ENCODE results near the gene ADAM17. TPM values are rescaled to one million over a fixed set of nuclear protein-coding genes. Genes with fewer than 3 reads are reported as not detected.

ADAM17 gene
- total RNA-seq, 1 donor from 2014 or later, result 57.7 TPM

DNA sequence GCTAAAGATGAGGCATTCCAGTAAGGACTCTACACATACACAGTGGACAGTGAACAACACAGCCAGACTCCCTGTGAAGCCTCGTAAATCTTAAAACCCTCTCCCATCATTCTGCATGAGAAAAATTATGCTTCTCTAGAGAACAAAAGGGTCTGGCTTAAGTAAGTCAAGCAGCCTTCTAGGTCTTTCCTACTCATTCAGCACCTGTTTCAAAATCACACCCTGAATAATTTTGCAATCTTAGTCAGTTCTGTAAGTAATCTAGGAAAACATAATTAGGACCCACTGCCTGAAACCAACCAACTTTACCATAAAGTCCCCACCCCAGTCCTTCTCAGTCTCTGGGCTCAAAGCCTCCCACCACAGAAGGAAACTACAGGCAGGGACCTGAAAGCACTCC is 61.5 kb downstream of the ADAM17 start:
- intact Hi-C loops (cut with DNase I), result no loop called here

DNA sequence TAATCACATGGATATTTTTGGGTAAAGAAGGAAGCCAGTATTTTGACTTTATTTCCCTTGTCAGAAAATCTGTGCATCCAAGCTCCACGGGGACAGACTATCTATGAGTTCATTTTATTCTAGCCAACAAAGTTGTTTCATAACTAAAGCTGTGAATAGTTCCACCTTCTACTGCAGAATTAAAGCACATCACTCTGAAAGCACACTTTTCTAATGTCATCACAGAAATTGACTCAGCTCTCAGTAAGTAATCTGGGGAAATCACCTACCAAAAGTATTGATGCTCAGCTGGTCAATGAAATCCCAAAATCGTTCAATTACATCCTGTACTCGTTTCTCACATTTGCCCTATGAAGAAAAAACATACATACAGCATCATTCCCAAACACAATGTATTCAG is 62.2 kb downstream of the ADAM17 start:
- intact Hi-C loops (cut with DNase I), result no loop called here
- Histone ChIP-seq H3K4me1 (no peaks in the 10 kb centered on the region), H3K9me3 (no peaks in the 10 kb centered on the region), H3K4me3 (no peak overlapping the region), H3K27ac (no peak overlapping the region), H3K36me3 (peaks cover 99% of the 10 kb centered on the region), H3K27me3 (no peaks in the 10 kb centered on the region)
- no peak for ATAC-seq
- no peak for DNase-seq
- TF ChIP-seq, protein P1, sequence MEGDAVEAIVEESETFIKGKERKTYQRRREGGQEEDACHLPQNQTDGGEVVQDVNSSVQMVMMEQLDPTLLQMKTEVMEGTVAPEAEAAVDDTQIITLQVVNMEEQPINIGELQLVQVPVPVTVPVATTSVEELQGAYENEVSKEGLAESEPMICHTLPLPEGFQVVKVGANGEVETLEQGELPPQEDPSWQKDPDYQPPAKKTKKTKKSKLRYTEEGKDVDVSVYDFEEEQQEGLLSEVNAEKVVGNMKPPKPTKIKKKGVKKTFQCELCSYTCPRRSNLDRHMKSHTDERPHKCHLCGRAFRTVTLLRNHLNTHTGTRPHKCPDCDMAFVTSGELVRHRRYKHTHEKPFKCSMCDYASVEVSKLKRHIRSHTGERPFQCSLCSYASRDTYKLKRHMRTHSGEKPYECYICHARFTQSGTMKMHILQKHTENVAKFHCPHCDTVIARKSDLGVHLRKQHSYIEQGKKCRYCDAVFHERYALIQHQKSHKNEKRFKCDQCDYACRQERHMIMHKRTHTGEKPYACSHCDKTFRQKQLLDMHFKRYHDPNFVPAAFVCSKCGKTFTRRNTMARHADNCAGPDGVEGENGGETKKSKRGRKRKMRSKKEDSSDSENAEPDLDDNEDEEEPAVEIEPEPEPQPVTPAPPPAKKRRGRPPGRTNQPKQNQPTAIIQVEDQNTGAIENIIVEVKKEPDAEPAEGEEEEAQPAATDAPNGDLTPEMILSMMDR (IDR thresholded peaks at IDR 0.05), result no peak

More for the DNA sequence above, 61.5 kb downstream of the ADAM17 start:
- ATAC-seq (no peak), DNase-seq (no peak)
- Histone ChIP-seq H3K4me3 (no peak overlapping the region), H3K27me3 (no peaks in the 10 kb centered on the region), H3K36me3 (peaks cover 99% of the 10 kb centered on the region), H3K9me3 (no peaks in the 10 kb centered on the region), H3K27ac (no peak overlapping the region), H3K4me1 (no peaks in the 10 kb centered on the region)
- TF ChIP-seq, protein P1 (IDR thresholded peaks at IDR 0.05), result no peak

DNA sequence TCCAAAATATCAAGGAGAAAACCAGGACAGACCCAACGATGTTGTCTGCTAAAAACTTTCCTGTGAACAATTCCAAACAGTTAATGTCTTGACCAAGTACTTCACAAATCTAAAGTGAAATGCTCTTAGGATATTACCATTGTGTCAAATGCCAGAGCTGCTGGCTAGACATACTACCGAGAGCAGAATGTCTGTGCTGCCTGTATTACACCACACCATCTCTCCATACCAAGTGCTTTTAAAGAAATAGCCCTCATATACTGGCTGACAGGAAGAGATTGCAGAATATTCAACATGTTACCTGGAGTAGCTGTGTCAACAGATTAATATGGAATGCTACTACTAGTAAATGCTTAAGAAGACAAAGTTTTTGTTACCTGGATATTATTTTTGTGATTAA is 62.7 kb downstream of the ADAM17 start:
- ATAC-seq, result peak; percentile 80
- DNase-seq, result no peak
- Histone ChIP-seq H3K9me3 (no peaks in the 10 kb centered on the region), H3K4me3 (no peak overlapping the region), H3K36me3 (peaks cover 99% of the 10 kb centered on the region), H3K27ac (no peak overlapping the region), H3K4me1 (no peaks in the 10 kb centered on the region), H3K27me3 (no peaks in the 10 kb centered on the region)
- TF ChIP-seq, protein P1 (IDR thresholded peaks at IDR 0.05), result no peak
- intact Hi-C loops (cut with DNase I), result no loop called here

DNA sequence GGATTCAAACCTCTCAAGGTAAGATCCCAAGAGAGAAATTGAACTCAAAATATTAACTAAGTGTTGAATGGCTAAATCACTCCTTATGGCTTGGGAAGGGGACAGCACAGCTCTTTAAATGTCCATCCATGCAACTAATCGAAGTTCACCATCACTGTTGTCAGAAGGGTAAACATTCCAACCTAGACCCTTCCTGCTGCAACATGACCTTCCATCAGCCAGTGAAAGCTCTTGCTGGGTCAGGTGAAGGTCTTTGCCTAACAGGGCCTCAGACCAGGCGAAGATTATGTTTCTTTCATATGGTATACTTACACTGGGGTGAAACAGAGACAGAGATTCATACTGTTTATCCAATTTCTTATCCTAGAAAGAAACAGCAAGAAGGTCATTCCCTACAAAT is 64.8 kb downstream of the ADAM17 start:
- Histone ChIP-seq H3K36me3 (peaks cover 97% of the 10 kb centered on the region), H3K4me3 (no peak overlapping the region), H3K9me3 (no peaks in the 10 kb centered on the region), H3K27me3 (no peaks in the 10 kb centered on the region), H3K4me1 (no peaks in the 10 kb centered on the region), H3K27ac (no peak overlapping the region)
- DNase-seq (no peak), ATAC-seq (no peak)
- intact Hi-C loops (cut with DNase I), result no loop called here
- TF ChIP-seq, protein P1 (IDR thresholded peaks at IDR 0.05), result no peak

DNA sequence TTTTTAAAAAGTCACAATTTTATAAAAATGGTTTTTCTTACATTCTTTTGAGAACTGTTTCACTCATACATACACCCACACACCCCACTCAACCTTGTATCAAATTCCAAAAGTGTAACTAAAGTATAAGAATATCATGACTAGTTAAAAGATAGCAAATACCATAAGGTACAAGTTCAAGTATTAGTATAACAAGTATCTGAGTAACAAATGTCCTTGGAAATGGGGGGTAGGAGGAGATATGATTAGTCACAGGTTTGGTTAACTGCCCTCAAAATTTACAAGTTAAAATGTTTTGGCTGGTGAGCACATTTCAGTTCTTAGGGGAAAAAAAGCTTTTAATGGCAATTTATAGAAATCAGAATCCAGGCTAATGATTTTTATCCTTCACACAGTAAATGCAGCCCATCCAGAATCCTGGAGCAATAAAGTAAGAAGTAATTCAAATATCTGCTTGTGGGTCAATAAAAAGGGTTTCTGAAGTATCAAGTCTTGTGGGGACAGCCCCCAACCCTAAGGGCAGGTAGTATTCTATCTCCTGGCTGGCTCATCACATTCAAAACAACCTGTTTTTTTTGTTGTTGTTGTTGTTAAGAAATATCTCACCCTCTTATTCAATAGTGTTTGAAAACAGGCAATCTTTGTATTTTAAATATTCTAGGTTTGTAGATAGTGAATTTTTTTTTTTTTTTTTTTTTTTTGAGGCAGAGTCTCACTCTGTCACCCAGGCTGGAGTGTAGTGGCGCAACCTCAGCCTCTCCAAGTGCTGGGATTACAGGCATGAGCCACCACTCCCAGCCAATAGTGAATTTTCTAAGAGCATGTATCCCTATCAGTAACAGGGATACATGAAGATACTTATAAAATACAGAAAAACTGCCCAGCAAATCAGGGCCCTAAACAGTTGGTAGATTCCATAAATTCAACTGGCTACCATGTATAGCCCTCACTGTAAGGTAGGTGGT is 66.8 kb downstream of the ADAM17 start:
- ATAC-seq, result no peak

More for the DNA sequence above, 66.8 kb downstream of the ADAM17 start:
- DNase-seq, result no peak
- no peak overlapping the region for H3K4me3 ChIP-seq
- H3K9me3 ChIP-seq, result no peaks in the 10 kb centered on the region
- peaks cover 98% of the 10 kb centered on the region for H3K36me3 ChIP-seq
- TF ChIP-seq, protein P1 (IDR thresholded peaks at IDR 0.05), result no peak
- no peaks in the 10 kb centered on the region for H3K4me1 ChIP-seq
- H3K27me3 ChIP-seq, result no peaks in the 10 kb centered on the region
- intact Hi-C loops (cut with DNase I), result no loop called here
- no peak overlapping the region for H3K27ac ChIP-seq

All from upper lobe of right lung (tissue), 1 donor.